Endothelial cell of umbilical vein (primary cell): ENCODE measurements around the gene MARCKSL1.

ENCODE experiments used
- CTCF ChIP-seq, 2 donors: IDR thresholded peaks; 1 replicate in 1 of 2; 2 replicates in 1 of 2; pipeline ENCODE4 v1.5.1; 2011; ENCODE audit warnings: low read length in 2 of 2, mild to moderate bottlenecking in 2 of 2, moderate library complexity in 2 of 2, control low read depth in 1 of 2, inconsistent platforms in 1 of 2, low read depth in 1 of 2; ENCODE audit not compliant: insufficient read depth in 1 of 2; ENCODE audit errors: extremely low read depth in 1 of 2
- EZH2 ChIP-seq: IDR thresholded peaks from 2 replicates; pipeline ENCODE4 v1.6.1; 2012; ENCODE audit warnings: borderline replicate concordance, low read depth, mild to moderate bottlenecking, moderate library complexity, low read length, inconsistent platforms; ENCODE audit not compliant: severe bottlenecking
- FOS ChIP-seq: IDR thresholded peaks from 2 replicates; pipeline ENCODE4 v1.6.1; 2011; ENCODE audit warnings: mild to moderate bottlenecking, low read length, moderate library complexity, borderline replicate concordance; ENCODE audit not compliant: insufficient read depth
- MAX ChIP-seq: IDR thresholded peaks from 2 replicates; pipeline ENCODE4 v1.6.1; 2011; ENCODE audit not compliant: insufficient read depth, insufficient read length
- MYC ChIP-seq: IDR thresholded peaks from one replicate; pipeline ENCODE4 v1.6.1; 2011; ENCODE audit warnings: mild to moderate bottlenecking, low read depth, low read length

GRCh38 chr1:32335790-32336590, at the start of gene MARCKSL1:
- TF ChIP-seq FOS = no peak
- no peak for TF ChIP-seq MYC
- TF ChIP-seq EZH2 = no peak
- TF ChIP-seq CTCF (IDR thresholded peaks at IDR 0.05; ENCODE audit: extremely low read depth in 1 of 2, insufficient read depth in 1 of 2, low read depth in 1 of 2, low read length in 2 of 2) = no peak
- TF ChIP-seq MAX = no peak
